Central memory CD8-positive, alpha-beta T cell (primary cell): ENCODE data around the gene PLEKHJ1.
"Not testable (repeated sequence)": the region's sequence is repeated elsewhere in the genome, so short reads cannot be mapped to it uniquely, and the experiment has no call there.

Experiments used
- ATAC-seq: fragments of 150-1000 bp; cut with Tn5 transposase; replicated peaks from 2 replicates; pipeline ENCODE4 v1.10.0; 2022; ENCODE audit warnings: mild to moderate bottlenecking, moderate FRiP score, moderate number of reproducible peaks; ENCODE audit not compliant: poor library complexity, severe bottlenecking; ENCODE audit errors: extremely low read depth
- DNase-seq, 2 donors: peaks; one replicate each; pipeline ENCODE4 v3.0.0; 2021; ENCODE audit warnings: low spot score in 2 of 2
- H3K27ac Mint-ChIP-seq: one replicate; pipeline ENCODE4 v1.8.0; 2022; ENCODE audit warnings: low read depth, mild to moderate bottlenecking, moderate library complexity, mixed read lengths
- H3K27me3 Mint-ChIP-seq: one replicate; pipeline ENCODE4 v1.8.0; 2022; ENCODE audit warnings: mixed read lengths
- H3K36me3 Mint-ChIP-seq: one replicate; pipeline ENCODE4 v1.8.0; 2022; ENCODE audit warnings: mild to moderate bottlenecking, moderate library complexity, mixed read lengths; ENCODE audit not compliant: insufficient read depth
- H3K4me1 Mint-ChIP-seq: one replicate; pipeline ENCODE4 v1.8.0; 2022; ENCODE audit warnings: mixed read lengths
- H3K4me3 Mint-ChIP-seq: one replicate; pipeline ENCODE4 v1.8.0; 2022; ENCODE audit warnings: mild to moderate bottlenecking, moderate library complexity, mixed read lengths
- H3K9me3 Mint-ChIP-seq: one replicate; pipeline ENCODE4 v1.8.0; 2022; ENCODE audit warnings: mixed read lengths

PLEKHJ1 gene

GRCh38 chr19:2210987-2211740 lies 25.0 kb downstream of the PLEKHJ1 start:
- no peak overlapping the region for H3K4me3 Mint-ChIP-seq
- H3K27me3 Mint-ChIP-seq, result no peaks in the 10 kb centered on the region
- DNase-seq, result no peak
- ATAC-seq, result no peak
- no peaks in the 10 kb centered on the region for H3K9me3 Mint-ChIP-seq
- H3K27ac Mint-ChIP-seq, result no peak overlapping the region
- no peaks in the 10 kb centered on the region for H3K4me1 Mint-ChIP-seq
- peaks cover 4% of the 10 kb centered on the region for H3K36me3 Mint-ChIP-seq

GRCh38 chr19:2210206-2210605 lies 25.9 kb downstream of the PLEKHJ1 start:
- H3K27me3 Mint-ChIP-seq, result no peaks in the 10 kb centered on the region
- H3K4me1 Mint-ChIP-seq, result no peaks in the 10 kb centered on the region
- no peaks in the 10 kb centered on the region for H3K9me3 Mint-ChIP-seq
- ATAC-seq (no peak), DNase-seq (no peak)
- H3K4me3 Mint-ChIP-seq, result no peak overlapping the region
- peaks cover 7% of the 10 kb centered on the region for H3K36me3 Mint-ChIP-seq
- no peak overlapping the region for H3K27ac Mint-ChIP-seq

- no peak overlapping the region for H3K27ac Mint-ChIP-seq
- H3K9me3 Mint-ChIP-seq, result no peaks in the 10 kb centered on the region
- H3K27me3 Mint-ChIP-seq, result no peaks in the 10 kb centered on the region
- no peak for DNase-seq
- peaks cover 5% of the 10 kb centered on the region for H3K36me3 Mint-ChIP-seq
- no peak for ATAC-seq
- no peak overlapping the region for H3K4me3 Mint-ChIP-seq
- H3K4me1 Mint-ChIP-seq, result no peaks in the 10 kb centered on the region
These were observed 26.7 kb downstream of the PLEKHJ1 start for GRCh38 chr19:2209408-2209807.

- ATAC-seq (no peak), DNase-seq (no peak)
- Mint-ChIP-seq H3K4me1 (no peaks in the 10 kb centered on the region), H3K36me3 (peaks cover 5% of the 10 kb centered on the region), H3K4me3 (no peak overlapping the region), H3K27ac (no peak overlapping the region), H3K9me3 (no peaks in the 10 kb centered on the region), H3K27me3 (no peaks in the 10 kb centered on the region)
These were observed 27.2 kb downstream of the PLEKHJ1 start for GRCh38 chr19:2208975-2209374.

GRCh38 chr19:2207991-2208860 lies 27.9 kb downstream of the PLEKHJ1 start:
- H3K9me3 Mint-ChIP-seq, result no peaks in the 10 kb centered on the region
- peaks cover 11% of the 10 kb centered on the region for H3K36me3 Mint-ChIP-seq
- H3K27me3 Mint-ChIP-seq, result no peaks in the 10 kb centered on the region
- H3K27ac Mint-ChIP-seq, result no peak overlapping the region
- ATAC-seq (no peak), DNase-seq (peak in 1 of 2 donors; percentile 16)
- H3K4me3 Mint-ChIP-seq, result no peak overlapping the region
- no peaks in the 10 kb centered on the region for H3K4me1 Mint-ChIP-seq

GRCh38 chr19:2207008-2207407 lies 29.1 kb downstream of the PLEKHJ1 start:
- no peak overlapping the region for H3K4me3 Mint-ChIP-seq
- H3K36me3 Mint-ChIP-seq, result peaks cover 9% of the 10 kb centered on the region
- H3K9me3 Mint-ChIP-seq, result no peaks in the 10 kb centered on the region
- DNase-seq, result no peak
- H3K27me3 Mint-ChIP-seq, result no peaks in the 10 kb centered on the region
- H3K27ac Mint-ChIP-seq, result no peak overlapping the region
- ATAC-seq, result no peak
- no peaks in the 10 kb centered on the region for H3K4me1 Mint-ChIP-seq

- H3K27ac Mint-ChIP-seq, result no peak overlapping the region
- ATAC-seq, result no peak
These were observed 33.8 kb downstream of the PLEKHJ1 start for GRCh38 chr19:2202366-2202765.

GRCh38 chr19:2201473-2202148 lies 34.5 kb downstream of the PLEKHJ1 start:
- H3K27ac Mint-ChIP-seq, result peak overlapping the region; percentile 55
- peaks cover 13% of the 10 kb centered on the region for H3K36me3 Mint-ChIP-seq
- H3K4me1 Mint-ChIP-seq, result peaks cover 18% of the 10 kb centered on the region
- H3K27me3 Mint-ChIP-seq, result no peaks in the 10 kb centered on the region
- no peak overlapping the region for H3K4me3 Mint-ChIP-seq
- no peaks in the 10 kb centered on the region for H3K9me3 Mint-ChIP-seq
- DNase-seq (no peak), ATAC-seq (no peak)

More at GRCh38 chr19:2202366-2202765, 33.8 kb downstream of the PLEKHJ1 start:
- peaks cover 12% of the 10 kb centered on the region for H3K4me1 Mint-ChIP-seq
- no peaks in the 10 kb centered on the region for H3K9me3 Mint-ChIP-seq
- peaks cover 13% of the 10 kb centered on the region for H3K36me3 Mint-ChIP-seq
- no peak for DNase-seq
- no peak overlapping the region for H3K4me3 Mint-ChIP-seq
- no peaks in the 10 kb centered on the region for H3K27me3 Mint-ChIP-seq

GRCh38 chr19:2200624-2201294 lies 35.4 kb downstream of the PLEKHJ1 start:
- H3K27me3 Mint-ChIP-seq, H3K9me3 Mint-ChIP-seq, H3K27ac Mint-ChIP-seq, DNase-seq, H3K4me3 Mint-ChIP-seq, ATAC-seq: not testable (repeated sequence)
- Mint-ChIP-seq H3K4me1 (peaks cover 18% of the 10 kb centered on the region), H3K36me3 (peaks cover 12% of the 10 kb centered on the region)

- Mint-ChIP-seq H3K27me3 (no peaks in the 10 kb centered on the region), H3K4me3 (no peak overlapping the region), H3K9me3 (no peaks in the 10 kb centered on the region), H3K4me1 (peaks cover 18% of the 10 kb centered on the region), H3K27ac (no peak overlapping the region), H3K36me3 (peaks cover 11% of the 10 kb centered on the region)
- DNase-seq, result no peak
- no peak for ATAC-seq
These were observed 36.1 kb downstream of the PLEKHJ1 start for GRCh38 chr19:2199861-2200623.

- no peaks in the 10 kb centered on the region for H3K27me3 Mint-ChIP-seq
- no peak overlapping the region for H3K4me3 Mint-ChIP-seq
- DNase-seq (no peak), ATAC-seq (no peak)
- H3K4me1 Mint-ChIP-seq, result peaks cover 18% of the 10 kb centered on the region
- H3K9me3 Mint-ChIP-seq, result no peaks in the 10 kb centered on the region
- H3K36me3 Mint-ChIP-seq, result peaks cover 13% of the 10 kb centered on the region
- H3K27ac Mint-ChIP-seq, result no peak overlapping the region
These were observed 36.9 kb downstream of the PLEKHJ1 start for GRCh38 chr19:2199215-2199614.
